Measurements from ENCODE around the gene PRR30. TPM values are rescaled to one million over a fixed set of nuclear protein-coding genes. Genes with fewer than 3 reads are reported as not detected.

PRR30 gene
- total RNA-seq, 1 donor from 2014 or later: not detected

GRCh38 chr2:27093430-27094352 is 45.5 kb downstream of the PRR30 start:
- Histone ChIP-seq H3K27me3 (ENCODE audit: control insufficient read depth, insufficient read depth, low read length) (no peaks in the 10 kb centered on the region), H3K36me3 (ENCODE audit: control insufficient read depth, insufficient read depth, low read length) (no peaks in the 10 kb centered on the region), H3K4me3 (ENCODE audit: low read depth, low read length) (no peak overlapping the region)
- no peak for DNase-seq (ENCODE audit: low read depth)
- TF ChIP-seq, protein P1, sequence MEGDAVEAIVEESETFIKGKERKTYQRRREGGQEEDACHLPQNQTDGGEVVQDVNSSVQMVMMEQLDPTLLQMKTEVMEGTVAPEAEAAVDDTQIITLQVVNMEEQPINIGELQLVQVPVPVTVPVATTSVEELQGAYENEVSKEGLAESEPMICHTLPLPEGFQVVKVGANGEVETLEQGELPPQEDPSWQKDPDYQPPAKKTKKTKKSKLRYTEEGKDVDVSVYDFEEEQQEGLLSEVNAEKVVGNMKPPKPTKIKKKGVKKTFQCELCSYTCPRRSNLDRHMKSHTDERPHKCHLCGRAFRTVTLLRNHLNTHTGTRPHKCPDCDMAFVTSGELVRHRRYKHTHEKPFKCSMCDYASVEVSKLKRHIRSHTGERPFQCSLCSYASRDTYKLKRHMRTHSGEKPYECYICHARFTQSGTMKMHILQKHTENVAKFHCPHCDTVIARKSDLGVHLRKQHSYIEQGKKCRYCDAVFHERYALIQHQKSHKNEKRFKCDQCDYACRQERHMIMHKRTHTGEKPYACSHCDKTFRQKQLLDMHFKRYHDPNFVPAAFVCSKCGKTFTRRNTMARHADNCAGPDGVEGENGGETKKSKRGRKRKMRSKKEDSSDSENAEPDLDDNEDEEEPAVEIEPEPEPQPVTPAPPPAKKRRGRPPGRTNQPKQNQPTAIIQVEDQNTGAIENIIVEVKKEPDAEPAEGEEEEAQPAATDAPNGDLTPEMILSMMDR (IDR thresholded peaks at IDR 0.05; ENCODE audit: insufficient read depth, low read length, poor library complexity, severe bottlenecking): no peak

DNA sequence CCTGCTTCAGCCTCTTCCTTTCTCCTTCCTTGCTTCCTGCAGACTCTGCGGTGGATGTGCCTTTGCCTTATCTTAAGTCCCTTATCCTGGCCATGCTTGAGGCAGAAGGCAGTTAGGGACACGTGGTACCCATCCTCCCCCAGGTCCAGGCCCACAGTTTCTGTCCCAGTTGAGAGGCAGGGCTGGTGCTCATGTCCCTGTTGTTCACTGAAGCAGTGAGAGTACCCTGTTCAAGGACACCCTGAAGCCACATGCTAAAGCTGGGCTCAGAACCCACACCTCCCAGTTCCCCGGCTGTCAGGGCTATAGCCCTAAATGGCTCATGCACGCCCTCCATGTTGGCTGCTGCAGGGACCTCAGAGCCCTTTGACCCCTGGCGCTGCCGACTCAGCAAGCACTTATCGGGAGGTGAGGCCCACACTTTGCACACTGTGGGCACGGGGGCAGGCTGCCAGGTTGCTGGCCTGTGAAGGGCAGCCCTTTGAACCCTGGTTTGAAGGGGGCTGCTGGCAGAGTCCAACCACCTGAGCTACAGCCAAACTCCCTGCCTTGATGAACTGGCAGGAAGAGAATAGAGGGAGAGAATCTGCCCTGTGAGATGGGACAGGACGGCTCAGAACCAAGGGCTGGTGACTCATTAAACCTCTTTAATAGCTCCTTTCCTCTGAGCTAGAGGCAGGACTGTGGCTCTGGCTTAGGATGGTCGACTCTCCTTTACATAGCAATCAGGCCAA is 46.3 kb downstream of the PRR30 start:
- TF ChIP-seq, protein P1 (IDR thresholded peaks at IDR 0.05; ENCODE audit: insufficient read depth, low read length, poor library complexity, severe bottlenecking): no peak
- DNase-seq (ENCODE audit: low read depth): no peak
- H3K4me3 ChIP-seq (ENCODE audit: low read depth, low read length): no peak overlapping the region
- H3K27me3 ChIP-seq (ENCODE audit: control insufficient read depth, insufficient read depth, low read length): no peaks in the 10 kb centered on the region
- no peaks in the 10 kb centered on the region for H3K36me3 ChIP-seq (ENCODE audit: control insufficient read depth, insufficient read depth, low read length)

- Histone ChIP-seq H3K36me3 (ENCODE audit: control insufficient read depth, insufficient read depth, low read length) (no peaks in the 10 kb centered on the region), H3K27me3 (ENCODE audit: control insufficient read depth, insufficient read depth, low read length) (no peaks in the 10 kb centered on the region), H3K4me3 (ENCODE audit: low read depth, low read length) (no peak overlapping the region)
- no peak for DNase-seq (ENCODE audit: low read depth)
- TF ChIP-seq, protein P1 (IDR thresholded peaks at IDR 0.05; ENCODE audit: insufficient read depth, low read length, poor library complexity, severe bottlenecking): no peak
Observed at GRCh38 chr2:27091746-27092695, 47.2 kb downstream of the PRR30 start.

- Histone ChIP-seq H3K36me3 (ENCODE audit: control insufficient read depth, insufficient read depth, low read length) (no peaks in the 10 kb centered on the region), H3K4me3 (ENCODE audit: low read depth, low read length) (no peak overlapping the region), H3K27me3 (ENCODE audit: control insufficient read depth, insufficient read depth, low read length) (no peaks in the 10 kb centered on the region)
- TF ChIP-seq, protein P1 (IDR thresholded peaks at IDR 0.05; ENCODE audit: insufficient read depth, low read length, poor library complexity, severe bottlenecking): no peak
- DNase-seq (ENCODE audit: low read depth): no peak
Observed at GRCh38 chr2:27089111-27089954, 49.9 kb downstream of the PRR30 start.

DNA sequence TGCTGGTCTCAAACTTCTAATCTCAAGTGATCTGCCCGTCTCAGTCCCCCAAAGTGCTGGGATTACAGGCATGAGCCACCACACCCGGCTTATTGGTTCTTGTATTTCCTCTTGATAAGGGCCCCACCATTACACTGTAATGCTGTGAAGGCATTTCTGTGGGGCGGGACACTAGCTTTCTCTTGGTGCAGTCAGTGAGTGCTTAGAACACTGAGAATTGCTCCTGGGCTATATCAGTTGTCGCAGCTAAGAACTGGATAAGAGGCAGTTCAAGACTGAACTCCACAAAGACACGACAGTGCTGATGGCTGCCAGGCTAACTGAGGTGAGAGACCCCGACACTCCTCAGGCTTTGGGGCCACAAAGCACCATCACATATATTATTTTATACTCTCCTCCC is 50.6 kb downstream of the PRR30 start:
- DNase-seq (ENCODE audit: low read depth): no peak
- Histone ChIP-seq H3K36me3 (ENCODE audit: control insufficient read depth, insufficient read depth, low read length) (no peaks in the 10 kb centered on the region), H3K4me3 (ENCODE audit: low read depth, low read length) (no peak overlapping the region), H3K27me3 (ENCODE audit: control insufficient read depth, insufficient read depth, low read length) (no peaks in the 10 kb centered on the region)
- TF ChIP-seq, protein P1 (IDR thresholded peaks at IDR 0.05; ENCODE audit: insufficient read depth, low read length, poor library complexity, severe bottlenecking): no peak

Measured in kidney epithelial cell (primary cell).